Measurements from ENCODE around the gene GALNTL6. TPM values are rescaled to one million over a fixed set of nuclear protein-coding genes. Genes with fewer than 3 reads are reported as not detected.

GALNTL6 gene
- total and polyA plus RNA-seq, 2 experiments from 2014 or later: not detected

DNA sequence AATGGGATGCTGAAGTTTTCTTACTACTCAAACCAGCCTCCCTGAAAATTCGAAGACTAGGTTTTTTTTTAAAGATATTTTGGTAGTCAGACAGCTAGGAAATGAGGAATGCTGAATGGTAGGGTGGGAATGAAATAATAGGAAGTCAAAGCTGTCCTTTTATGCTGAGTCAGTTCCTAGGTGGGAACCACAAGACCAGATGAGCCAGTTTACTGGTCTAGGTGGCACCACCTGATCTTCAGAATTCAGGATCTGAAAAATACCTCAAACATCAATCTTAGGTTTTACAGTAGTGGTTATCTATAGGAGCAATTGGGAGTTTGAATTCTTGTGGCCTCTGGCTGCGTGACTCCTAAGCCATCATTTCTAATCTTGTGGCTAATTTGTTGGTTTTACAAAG lies 1172.3 kb downstream of the GALNTL6 start:
- TF ChIP-seq, protein P1, sequence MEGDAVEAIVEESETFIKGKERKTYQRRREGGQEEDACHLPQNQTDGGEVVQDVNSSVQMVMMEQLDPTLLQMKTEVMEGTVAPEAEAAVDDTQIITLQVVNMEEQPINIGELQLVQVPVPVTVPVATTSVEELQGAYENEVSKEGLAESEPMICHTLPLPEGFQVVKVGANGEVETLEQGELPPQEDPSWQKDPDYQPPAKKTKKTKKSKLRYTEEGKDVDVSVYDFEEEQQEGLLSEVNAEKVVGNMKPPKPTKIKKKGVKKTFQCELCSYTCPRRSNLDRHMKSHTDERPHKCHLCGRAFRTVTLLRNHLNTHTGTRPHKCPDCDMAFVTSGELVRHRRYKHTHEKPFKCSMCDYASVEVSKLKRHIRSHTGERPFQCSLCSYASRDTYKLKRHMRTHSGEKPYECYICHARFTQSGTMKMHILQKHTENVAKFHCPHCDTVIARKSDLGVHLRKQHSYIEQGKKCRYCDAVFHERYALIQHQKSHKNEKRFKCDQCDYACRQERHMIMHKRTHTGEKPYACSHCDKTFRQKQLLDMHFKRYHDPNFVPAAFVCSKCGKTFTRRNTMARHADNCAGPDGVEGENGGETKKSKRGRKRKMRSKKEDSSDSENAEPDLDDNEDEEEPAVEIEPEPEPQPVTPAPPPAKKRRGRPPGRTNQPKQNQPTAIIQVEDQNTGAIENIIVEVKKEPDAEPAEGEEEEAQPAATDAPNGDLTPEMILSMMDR (IDR thresholded peaks at IDR 0.05; ENCODE audit: low read depth, low read length): no peak
- DNase-seq (ENCODE audit: low read depth in 1 of 2, low spot score in 1 of 2): no peak
- no peak overlapping the region for H3K4me3 ChIP-seq
- no peak overlapping the region for H3K27ac ChIP-seq
- no peaks in the 10 kb centered on the region for H3K27me3 ChIP-seq
- H3K4me1 ChIP-seq (ENCODE audit: low read depth): no peaks in the 10 kb centered on the region
- no peaks in the 10 kb centered on the region for H3K36me3 ChIP-seq
- no peaks in the 10 kb centered on the region for H3K9me3 ChIP-seq (ENCODE audit: low read depth)

DNA sequence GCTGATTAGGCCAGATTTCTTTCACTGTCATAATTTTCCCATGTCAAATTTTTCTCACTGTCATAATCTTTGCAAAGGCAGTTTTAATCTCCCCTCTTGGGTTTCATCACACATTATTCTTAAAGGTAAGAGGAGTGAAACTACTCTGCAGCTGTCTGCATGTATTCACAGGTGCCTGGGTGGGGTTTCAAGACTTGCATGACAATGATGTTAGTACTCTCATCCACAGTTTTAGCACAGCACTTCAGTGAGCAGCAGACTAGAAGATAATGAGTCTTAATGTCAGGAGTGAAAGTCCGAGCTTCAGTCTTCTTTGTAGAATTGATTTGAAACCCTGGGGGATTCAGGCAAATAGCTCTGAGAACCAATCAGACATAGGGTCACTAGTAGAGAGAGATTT lies 1172.9 kb downstream of the GALNTL6 start:
- H3K4me1 ChIP-seq (ENCODE audit: low read depth): no peaks in the 10 kb centered on the region
- H3K27ac ChIP-seq: no peak overlapping the region
- no peaks in the 10 kb centered on the region for H3K9me3 ChIP-seq (ENCODE audit: low read depth)
- no peaks in the 10 kb centered on the region for H3K27me3 ChIP-seq
- no peak for DNase-seq (ENCODE audit: low read depth in 1 of 2, low spot score in 1 of 2)
- no peak overlapping the region for H3K4me3 ChIP-seq
- no peaks in the 10 kb centered on the region for H3K36me3 ChIP-seq
- TF ChIP-seq, protein P1 (IDR thresholded peaks at IDR 0.05; ENCODE audit: low read depth, low read length): no peak

DNA sequence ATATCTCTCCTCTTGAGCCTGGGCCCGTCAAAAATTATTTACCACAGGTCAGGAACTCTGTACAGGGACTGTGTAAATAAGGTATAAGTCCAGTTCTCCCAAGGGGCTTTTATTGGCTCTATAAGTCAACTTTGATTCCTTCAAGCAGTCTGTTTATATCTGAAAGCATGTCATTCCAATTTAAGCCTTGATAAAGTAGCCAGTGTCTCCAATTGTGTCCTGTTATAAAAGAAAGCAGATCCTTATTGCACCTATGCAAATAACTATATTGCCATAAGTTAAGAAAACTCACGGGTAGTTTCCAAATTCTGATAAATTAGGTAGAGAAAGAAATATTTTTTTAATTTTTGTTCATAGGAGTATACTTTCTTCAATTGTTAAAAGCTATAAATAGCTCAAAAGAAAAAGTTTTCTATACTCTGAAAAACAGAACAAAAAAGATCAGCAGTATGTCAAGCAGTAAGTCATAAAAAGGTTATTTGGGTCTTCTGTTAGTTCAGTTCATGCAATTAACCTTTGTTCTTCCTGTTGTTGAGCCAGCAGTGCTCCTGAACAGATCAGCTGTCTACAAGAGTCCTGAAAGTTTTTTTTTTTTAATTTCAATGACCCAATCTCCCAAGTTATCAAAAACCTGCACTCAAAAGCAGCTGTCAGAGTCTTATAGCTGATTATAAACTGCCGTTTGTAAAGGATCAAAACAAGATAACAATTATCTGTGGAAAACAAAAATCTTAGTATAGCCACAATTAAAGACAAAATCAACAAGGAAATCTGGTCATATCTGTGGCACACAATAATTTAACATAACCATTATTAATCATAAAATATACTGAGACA lies 1177.0 kb downstream of the GALNTL6 start:
- Histone ChIP-seq H3K4me3 (no peak overlapping the region), H3K27me3 (no peaks in the 10 kb centered on the region), H3K9me3 (ENCODE audit: low read depth) (no peaks in the 10 kb centered on the region), H3K4me1 (ENCODE audit: low read depth) (no peaks in the 10 kb centered on the region), H3K36me3 (no peaks in the 10 kb centered on the region), H3K27ac (no peak overlapping the region)
- DNase-seq (ENCODE audit: low read depth in 1 of 2, low spot score in 1 of 2): no peak
- TF ChIP-seq, protein P1 (IDR thresholded peaks at IDR 0.05; ENCODE audit: low read depth, low read length): no peak

DNA sequence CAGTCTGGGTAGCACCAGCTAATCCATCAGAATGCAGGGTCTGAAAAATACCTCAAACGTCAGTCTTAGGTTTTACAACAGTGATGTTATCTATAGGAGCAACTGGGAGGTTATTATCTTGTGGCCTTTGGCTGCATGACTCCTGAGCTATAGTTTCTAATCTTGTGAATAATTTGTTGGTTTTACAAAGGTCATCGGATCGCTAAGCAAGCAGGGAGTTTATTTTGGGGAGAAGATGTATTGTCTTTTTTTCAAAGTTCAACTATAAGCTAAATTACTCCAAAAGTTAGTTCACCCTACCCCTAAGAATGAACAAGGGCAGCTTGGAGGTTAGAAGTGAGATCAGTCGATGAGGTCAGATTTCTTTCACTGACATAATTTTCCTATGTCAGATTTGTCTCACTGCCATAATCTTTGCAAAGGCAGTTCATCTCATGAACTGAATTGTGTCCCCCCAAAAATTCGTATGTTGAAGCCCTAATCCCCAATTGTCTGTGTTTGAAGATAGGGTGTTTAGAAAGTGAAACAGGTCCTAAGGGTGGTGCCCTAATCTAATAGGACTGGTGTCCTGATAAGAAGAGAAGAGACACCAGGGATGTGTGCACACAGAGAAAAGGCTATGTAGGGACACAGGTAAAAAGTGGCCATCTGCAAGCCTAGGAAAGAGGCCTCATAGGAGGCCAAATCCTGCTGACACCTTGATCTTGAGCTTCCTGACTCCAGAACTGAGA lies 1179.6 kb downstream of the GALNTL6 start:
- Histone ChIP-seq H3K36me3 (no peaks in the 10 kb centered on the region), H3K27me3 (no peaks in the 10 kb centered on the region), H3K4me3 (no peak overlapping the region), H3K27ac (no peak overlapping the region), H3K9me3 (ENCODE audit: low read depth) (no peaks in the 10 kb centered on the region), H3K4me1 (ENCODE audit: low read depth) (no peaks in the 10 kb centered on the region)
- TF ChIP-seq, protein P1 (IDR thresholded peaks at IDR 0.05; ENCODE audit: low read depth, low read length): no peak
- no peak for DNase-seq (ENCODE audit: low read depth in 1 of 2, low spot score in 1 of 2)

DNA sequence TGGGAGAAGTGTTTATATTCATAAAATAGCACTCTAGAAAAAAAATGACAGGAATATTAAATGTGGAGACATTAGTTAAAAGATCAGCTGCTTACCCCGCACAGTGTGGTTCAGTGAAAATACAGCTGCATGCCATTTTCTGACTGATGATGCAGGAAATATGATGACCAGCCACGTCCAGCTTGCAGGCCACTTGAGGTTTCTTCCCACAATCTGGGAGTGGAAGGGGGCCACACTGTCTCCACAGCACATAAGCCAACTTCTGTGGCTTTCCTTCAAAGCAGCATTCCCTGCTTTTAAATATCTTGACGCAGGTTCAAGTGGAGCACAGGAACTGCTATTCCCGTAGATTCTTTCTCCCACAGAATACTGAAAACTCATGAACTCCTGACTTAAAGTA lies 1182.0 kb downstream of the GALNTL6 start:
- no peaks in the 10 kb centered on the region for H3K36me3 ChIP-seq
- H3K4me1 ChIP-seq (ENCODE audit: low read depth): no peaks in the 10 kb centered on the region
- no peak overlapping the region for H3K27ac ChIP-seq
- no peaks in the 10 kb centered on the region for H3K27me3 ChIP-seq
- no peak overlapping the region for H3K4me3 ChIP-seq
- DNase-seq (ENCODE audit: low read depth in 1 of 2, low spot score in 1 of 2): no peak
- H3K9me3 ChIP-seq (ENCODE audit: low read depth): no peaks in the 10 kb centered on the region
- TF ChIP-seq, protein P1 (IDR thresholded peaks at IDR 0.05; ENCODE audit: low read depth, low read length): no peak

All from cardiac muscle cell (in vitro differentiated cells and primary cell).